ENCODE measurements around the gene CMBL.
"Not testable (repeated sequence)": the region's sequence is repeated elsewhere in the genome, so short reads cannot be mapped to it uniquely, and the experiment has no call there.

The CMBL gene

GRCh38 chr5:10315201-10315600 is 7.5 kb upstream of the CMBL start:
- no peak overlapping the region for H3K4me2 ChIP-seq (ENCODE audit: low read length)

DNA sequence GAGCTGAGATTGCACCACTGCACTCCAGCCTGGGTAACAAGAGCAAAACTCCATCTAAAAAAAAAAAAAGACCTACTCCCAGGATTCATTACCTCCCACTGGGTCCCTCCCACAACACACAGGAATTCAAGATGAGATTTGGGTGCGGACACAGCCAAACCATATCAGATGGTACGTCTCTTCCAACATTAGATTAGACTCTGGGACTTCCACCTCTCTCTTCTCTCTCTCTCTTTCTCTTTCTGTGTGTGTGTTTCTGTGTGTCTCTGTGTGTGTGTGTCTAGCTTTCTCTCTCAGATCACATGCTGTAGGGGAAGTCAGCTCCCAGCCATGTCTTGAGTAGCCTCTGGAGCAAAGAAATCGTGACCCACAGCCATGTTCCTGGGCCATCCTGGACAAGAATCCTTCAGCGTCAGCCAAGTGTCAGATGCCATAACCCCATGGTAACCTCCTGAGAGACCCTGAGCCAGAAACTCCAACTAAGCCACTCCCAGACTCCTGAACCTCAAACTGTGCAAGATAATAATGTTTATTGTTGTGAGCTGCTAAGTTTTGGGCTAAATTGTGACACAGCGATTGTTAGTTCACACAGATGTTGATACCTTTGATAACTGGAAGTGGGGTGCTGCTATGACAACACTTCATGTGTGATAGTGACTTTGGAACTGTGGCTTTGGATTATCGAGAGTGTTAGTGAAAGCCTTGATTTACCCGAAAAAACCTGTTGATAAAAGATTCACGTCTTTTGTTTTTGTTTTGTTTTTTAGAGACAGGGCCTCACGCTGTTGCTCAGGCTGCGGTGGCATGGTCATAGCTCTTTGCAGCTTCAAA is 4.1 kb upstream of the CMBL start:
- Histone ChIP-seq H3K27ac (ENCODE audit: low read depth, low read length) (no peak overlapping the region), H3F3A (ENCODE audit: control insufficient read depth, insufficient read depth) (no peaks in the 10 kb centered on the region), H3K4me3 (ENCODE audit: low read length) (no peak overlapping the region), H3K9me3 (ENCODE audit: control insufficient read depth, insufficient read depth, low read length) (no peaks in the 10 kb centered on the region), H3K79me2 (ENCODE audit: control insufficient read depth, low read length) (no peaks in the 10 kb centered on the region), H3K27me3 (ENCODE audit: control insufficient read depth, low read length) (peaks cover 12% of the 10 kb centered on the region), H3K36me3 (ENCODE audit: control insufficient read depth, low read length) (no peaks in the 10 kb centered on the region), H3K4me2 (ENCODE audit: low read length) (no peak overlapping the region), H4K20me1 (ENCODE audit: control insufficient read depth, insufficient read depth, low read depth, low read length) (no peaks in the 10 kb centered on the region), H3K4me1 (ENCODE audit: control insufficient read depth, low read length) (peaks cover 5% of the 10 kb centered on the region), H3K9me2 (replicated peaks; ENCODE audit: control insufficient read depth, low read length) (no peaks in the 10 kb centered on the region)
- TF ChIP-seq EZH2phosphoT487 (IDR thresholded peaks at IDR 0.05; ENCODE audit: borderline replicate concordance, low read length) (no peak), CTCF (IDR thresholded peaks at IDR 0.05; ENCODE audit: low read depth, low read length, poor library complexity, severe bottlenecking) (no peak)

More at GRCh38 chr5:10315201-10315600, 7.5 kb upstream of the CMBL start:
- no peaks in the 10 kb centered on the region for H3K9me2 ChIP-seq (replicated peaks; ENCODE audit: control insufficient read depth, low read length)
- TF ChIP-seq CTCF (IDR thresholded peaks at IDR 0.05; ENCODE audit: low read depth, low read length, poor library complexity, severe bottlenecking) (no peak), EZH2phosphoT487 (IDR thresholded peaks at IDR 0.05; ENCODE audit: borderline replicate concordance, low read length) (no peak)
- H3K4me3 ChIP-seq (ENCODE audit: low read length): no peak overlapping the region
- no peaks in the 10 kb centered on the region for H3F3A ChIP-seq (ENCODE audit: control insufficient read depth, insufficient read depth)
- H3K27me3 ChIP-seq (ENCODE audit: control insufficient read depth, low read length): peaks cover 3% of the 10 kb centered on the region; the same call in 1 of the 2 replicates
- no peaks in the 10 kb centered on the region for H3K79me2 ChIP-seq (ENCODE audit: control insufficient read depth, low read length)
- H3K27ac ChIP-seq (ENCODE audit: low read depth, low read length): no peak overlapping the region
- H3K4me1 ChIP-seq (ENCODE audit: control insufficient read depth, low read length): no peaks in the 10 kb centered on the region
- no peaks in the 10 kb centered on the region for H3K36me3 ChIP-seq (ENCODE audit: control insufficient read depth, low read length)
- no peaks in the 10 kb centered on the region for H4K20me1 ChIP-seq (ENCODE audit: control insufficient read depth, insufficient read depth, low read depth, low read length)
- no peaks in the 10 kb centered on the region for H3K9me3 ChIP-seq (ENCODE audit: control insufficient read depth, insufficient read depth, low read length)

DNA sequence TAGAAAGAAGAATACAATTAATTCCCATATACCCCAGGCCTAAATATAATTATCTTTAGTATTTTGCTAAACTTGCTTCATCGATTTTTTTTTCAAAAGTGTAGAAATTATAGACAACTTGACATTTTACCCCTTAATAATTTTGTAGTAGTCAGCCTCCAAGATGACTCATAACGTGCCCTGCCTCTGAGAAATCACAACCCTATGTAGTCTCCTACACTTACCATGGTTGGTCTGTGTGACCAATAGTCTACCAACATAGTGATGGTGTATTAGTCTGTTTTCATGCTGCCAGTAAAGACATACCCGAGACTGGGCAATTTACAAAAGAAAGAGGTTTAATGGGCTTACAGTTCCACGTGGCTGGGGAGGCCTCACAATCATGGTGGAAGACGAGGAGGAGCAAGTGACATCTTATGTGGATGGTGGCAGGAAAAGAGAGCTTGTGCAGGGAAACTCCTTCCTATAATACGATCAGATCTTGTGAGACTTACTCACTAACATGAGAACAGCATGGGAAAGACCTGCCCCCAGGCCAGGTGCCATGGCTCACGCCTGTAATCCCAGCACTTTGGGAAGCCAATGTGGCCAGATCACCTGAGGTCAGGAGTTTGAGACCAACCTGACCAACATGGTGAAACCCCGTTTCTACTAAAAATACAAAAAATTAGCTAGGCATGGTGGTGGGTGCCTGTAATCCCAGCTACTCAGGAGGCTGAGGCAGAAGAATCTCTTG is 3.3 kb upstream of the CMBL start:
- not testable (repeated sequence) for H3F3A ChIP-seq (ENCODE audit: control insufficient read depth, insufficient read depth); H3K4me1 ChIP-seq (ENCODE audit: control insufficient read depth, low read length); H3K79me2 ChIP-seq (ENCODE audit: control insufficient read depth, low read length); H3K9me2 ChIP-seq (replicated peaks; ENCODE audit: control insufficient read depth, low read length); H3K9me3 ChIP-seq (ENCODE audit: control insufficient read depth, insufficient read depth, low read length); H3K4me2 ChIP-seq (ENCODE audit: low read length); H3K36me3 ChIP-seq (ENCODE audit: control insufficient read depth, low read length); H4K20me1 ChIP-seq (ENCODE audit: control insufficient read depth, insufficient read depth, low read depth, low read length); H3K4me3 ChIP-seq (ENCODE audit: low read length); H3K27ac ChIP-seq (ENCODE audit: low read depth, low read length)
- peaks cover 20% of the 10 kb centered on the region for H3K27me3 ChIP-seq (ENCODE audit: control insufficient read depth, low read length)

Data from DOHH2 (cell line).